Raji (cell line): ENCODE data around the gene RALGPS1.

Experiments
- POLR2A ChIP-seq: IDR thresholded peaks from 2 replicates; pipeline ENCODE4 v1.6.1; 2011; ENCODE audit warnings: low read depth, low read length, control low read depth; ENCODE audit not compliant: insufficient read depth

The RALGPS1 gene

DNA sequence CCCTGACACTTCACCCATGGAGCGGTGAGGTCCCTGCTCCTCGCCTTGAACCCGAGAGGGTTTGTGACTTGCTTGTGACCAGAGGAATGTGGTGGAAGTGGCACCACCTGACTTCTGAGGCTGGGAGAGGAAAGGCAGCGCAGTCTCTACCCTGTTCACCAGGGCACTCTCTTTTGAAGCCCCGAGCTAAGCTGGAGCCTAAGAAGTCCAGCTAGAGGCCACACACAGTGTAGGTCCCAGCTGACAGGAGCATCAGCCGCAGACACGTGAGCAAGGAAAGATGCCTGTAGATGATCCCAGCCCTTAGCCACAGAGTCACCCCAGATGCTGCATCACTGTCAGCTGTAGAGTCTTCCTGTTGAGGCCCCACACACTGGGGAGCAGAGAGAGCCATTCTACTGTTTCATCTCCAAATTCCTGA, 209.5 kb downstream of the RALGPS1 start:
- TF ChIP-seq POLR2A, result no peak

DNA sequence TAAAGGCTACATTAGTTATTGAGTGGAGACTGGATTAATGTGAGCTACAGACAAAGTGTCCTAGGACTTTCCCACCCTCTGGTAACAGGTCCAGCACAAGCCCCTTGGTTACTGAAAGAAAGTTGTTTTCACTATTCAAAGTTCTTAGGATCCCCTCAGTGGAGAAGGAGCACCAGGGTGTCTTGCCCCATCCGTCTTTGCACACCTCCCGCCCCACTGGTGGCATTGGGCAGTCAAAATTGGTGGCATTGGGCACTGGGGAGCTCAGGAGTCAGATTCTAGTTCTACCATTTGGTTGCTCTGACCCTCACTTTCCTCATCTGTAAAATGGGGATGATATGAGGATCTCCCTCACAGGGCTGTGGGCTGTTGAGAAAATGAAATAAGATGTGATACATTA, 210.2 kb downstream of the RALGPS1 start:
- TF ChIP-seq POLR2A, result no peak

DNA sequence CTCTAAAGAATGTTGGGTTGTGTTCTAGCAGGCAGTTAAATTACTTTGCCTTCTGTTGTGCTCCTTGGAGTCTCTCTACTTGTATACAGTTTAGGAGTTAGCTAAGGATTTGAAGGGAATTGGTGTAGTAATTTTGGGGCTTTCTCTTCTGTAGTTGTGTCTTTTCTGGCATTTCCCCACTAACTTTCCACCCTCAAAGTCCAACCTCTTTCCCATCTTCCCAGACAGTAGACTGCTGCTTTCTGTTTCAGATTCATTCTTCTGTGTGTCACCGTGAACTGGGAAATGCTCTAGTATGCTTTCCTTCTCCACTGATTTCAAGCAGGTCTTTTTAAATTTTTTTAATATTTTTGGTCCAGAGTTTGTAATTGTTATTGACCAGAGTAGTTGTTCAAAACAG, 212.4 kb downstream of the RALGPS1 start:
- TF ChIP-seq POLR2A, result no peak

DNA sequence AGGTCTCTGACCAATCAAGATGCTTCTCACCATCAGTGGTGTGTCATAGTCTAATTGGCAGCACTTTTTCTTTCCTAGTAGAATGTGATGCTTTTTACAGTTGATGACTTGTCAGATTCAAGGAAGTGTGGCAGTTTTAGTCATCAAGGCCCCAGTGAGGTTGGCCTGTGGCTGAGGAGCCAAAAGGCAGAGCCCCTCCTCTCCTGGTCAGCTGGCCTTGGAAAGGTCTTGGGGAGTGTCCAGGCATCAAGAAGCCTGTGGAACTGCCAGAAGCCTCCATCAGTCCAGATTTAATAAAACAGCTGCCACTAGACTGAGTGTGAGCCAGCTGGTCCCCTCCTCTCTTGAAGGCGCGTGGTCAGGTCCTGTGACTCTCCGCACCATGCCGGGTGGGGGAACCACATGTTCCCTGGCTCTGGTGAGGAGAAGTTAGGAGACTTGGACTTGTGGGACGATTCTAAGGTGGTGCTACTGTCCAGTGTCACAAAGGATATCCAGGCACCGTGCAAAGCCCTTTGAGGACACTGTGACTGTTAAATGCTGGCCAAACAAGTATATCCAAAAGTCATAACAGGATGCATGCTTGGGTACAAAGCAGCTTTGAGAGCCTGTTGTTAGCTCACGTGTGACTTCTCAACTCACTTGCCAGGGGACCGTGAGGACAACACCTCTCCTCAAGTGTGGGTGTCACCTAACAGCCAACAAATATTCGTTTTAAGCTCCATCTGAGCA, 213.9 kb downstream of the RALGPS1 start:
- TF ChIP-seq POLR2A, result no peak

DNA sequence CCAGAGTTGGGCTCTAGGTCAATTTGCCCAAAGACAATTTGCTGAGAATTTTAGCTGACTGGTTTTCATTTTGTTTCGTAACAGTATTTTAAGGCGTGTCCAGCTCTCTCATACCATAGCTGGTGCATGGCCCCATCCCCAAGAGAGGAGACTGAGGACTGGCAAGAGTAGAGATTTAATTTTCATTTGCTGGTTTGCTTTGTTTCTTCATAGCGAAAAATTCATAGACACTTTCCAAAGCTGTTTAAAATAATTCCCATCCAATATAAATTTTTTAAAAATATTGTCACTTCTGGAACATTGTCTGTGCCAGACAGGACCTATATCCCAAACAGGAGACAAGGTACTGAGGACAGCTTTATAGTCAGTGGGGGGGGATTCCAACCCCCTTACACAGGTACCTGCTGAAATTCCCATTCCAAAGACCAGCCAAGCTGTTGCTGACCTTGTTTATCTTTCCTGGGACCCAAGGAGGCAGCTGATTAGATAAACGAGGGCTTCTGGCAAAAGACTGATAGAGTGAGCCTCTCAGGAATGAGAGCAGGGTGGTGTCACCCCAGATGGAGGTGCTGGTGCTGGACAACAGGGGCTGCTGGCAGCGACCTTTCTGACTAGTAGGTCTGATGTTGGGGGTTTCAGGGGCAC, 214.6 kb downstream of the RALGPS1 start:
- TF ChIP-seq POLR2A, result no peak

DNA sequence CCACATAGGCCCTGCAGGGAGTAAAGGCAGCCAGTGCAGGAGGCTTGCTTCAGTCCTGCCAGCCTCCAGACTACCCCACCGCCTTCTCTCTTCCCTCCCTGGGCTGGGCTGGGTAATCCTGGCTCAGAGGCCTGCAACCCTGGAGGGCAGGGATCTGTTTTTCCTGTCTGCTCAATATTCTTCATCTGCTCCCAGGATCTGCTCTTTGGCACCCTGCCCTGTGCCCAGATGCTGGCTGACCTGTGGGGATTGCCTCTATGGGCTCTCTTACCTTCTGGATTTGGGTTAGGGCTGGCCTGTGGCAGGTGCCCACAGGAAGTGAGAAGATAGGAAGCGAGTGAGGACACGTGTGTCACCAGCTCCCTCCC, 215.1 kb downstream of the RALGPS1 start:
- TF ChIP-seq POLR2A, result no peak

DNA sequence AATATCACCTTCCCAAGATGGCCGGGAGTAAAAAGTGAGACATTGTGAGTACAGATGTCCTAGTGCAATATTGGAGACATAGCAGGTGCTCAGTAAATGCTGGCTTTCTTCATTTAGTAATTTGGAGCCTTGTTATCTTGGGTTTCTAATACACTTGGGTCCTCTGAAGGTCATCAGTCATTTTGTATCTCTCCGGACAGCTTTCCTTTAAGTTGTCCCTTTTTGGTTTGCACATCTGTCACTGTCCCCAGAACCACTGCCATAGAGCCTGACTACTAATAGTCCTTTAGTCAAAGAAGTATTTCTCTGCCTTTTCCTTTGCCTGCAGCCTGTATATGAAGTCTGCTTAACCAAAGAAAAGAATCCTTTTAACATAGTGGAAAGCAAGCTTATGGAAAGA, 215.7 kb downstream of the RALGPS1 start:
- no peak for TF ChIP-seq POLR2A

DNA sequence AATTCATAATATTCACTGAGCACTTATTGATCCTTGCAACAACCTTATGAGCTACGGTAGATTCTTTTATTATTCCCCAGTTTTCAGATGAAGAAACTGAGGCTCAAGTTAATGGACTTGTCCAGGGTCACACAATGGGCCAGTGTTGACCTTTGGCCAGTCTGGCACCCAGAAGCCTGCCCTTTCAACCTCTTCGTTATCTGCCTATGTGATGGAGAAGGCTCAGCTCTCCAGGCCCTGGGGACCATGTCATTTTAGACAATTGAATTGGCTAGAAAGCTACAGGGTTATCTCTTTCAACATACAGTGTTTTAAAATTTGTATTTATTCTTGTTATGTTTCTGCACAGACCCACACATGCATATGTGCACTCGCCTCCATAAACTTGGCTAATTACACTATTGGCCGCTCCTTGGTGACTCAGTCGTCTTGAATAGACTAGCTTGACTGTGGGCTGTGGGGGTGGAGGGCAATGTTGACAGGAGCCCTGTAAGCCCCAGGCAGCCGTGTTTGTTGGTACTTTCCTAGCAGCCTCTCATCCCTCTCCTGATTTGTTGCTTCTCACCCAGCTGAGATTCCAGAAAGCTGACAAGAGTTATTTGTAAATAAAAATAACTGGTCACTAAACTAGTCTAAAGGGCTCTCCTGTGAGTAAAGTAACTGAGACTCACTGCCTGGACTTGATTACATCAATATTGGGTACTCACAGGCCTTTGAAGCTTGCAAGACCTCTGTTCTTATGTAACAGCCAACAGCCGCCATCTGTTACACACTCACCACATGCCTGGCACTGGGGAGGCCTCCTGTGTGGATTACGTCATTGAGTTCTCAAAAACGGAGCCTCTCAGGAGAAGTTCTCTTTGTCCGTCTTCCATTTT, 216.3 kb downstream of the RALGPS1 start:
- no peak for TF ChIP-seq POLR2A

DNA sequence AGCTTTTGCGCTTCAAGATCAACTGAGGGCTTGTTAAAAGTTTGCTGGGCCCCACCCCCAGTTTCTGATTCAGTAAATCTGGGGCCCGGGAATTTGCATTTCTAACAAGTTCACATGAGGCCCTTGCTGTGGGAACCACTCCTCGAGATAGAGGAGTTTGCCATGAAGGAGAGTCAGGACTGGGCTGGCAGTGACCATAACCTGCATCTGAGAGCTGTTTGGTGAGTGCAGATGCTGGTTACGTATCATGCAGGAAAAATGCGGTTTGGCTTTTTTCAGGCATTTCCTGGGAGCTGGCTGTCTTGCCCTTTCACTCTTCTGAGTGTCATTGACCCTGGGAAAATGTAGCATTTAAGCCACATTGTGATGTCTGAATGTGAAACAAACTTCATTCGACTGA, 217.3 kb downstream of the RALGPS1 start:
- no peak for TF ChIP-seq POLR2A

DNA sequence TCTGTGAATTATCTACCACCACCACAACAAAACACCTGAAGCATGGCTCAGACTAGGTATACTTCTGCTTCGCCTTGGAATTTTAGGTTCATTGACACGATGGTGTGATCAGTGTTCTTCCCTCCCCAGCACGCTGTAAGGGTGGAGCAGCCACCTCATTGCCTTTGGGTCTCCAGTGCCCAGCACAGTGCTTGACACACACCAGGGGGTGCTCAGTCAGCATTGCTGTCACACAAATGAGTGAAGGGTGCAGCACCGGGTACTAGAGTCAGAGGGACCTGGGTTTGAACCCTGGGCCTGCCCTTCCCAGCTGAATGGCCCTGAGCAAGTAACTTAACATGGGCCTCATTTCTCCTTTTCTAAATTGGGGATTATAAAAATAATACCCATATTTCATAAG, 217.8 kb downstream of the RALGPS1 start:
- TF ChIP-seq POLR2A, result no peak

DNA sequence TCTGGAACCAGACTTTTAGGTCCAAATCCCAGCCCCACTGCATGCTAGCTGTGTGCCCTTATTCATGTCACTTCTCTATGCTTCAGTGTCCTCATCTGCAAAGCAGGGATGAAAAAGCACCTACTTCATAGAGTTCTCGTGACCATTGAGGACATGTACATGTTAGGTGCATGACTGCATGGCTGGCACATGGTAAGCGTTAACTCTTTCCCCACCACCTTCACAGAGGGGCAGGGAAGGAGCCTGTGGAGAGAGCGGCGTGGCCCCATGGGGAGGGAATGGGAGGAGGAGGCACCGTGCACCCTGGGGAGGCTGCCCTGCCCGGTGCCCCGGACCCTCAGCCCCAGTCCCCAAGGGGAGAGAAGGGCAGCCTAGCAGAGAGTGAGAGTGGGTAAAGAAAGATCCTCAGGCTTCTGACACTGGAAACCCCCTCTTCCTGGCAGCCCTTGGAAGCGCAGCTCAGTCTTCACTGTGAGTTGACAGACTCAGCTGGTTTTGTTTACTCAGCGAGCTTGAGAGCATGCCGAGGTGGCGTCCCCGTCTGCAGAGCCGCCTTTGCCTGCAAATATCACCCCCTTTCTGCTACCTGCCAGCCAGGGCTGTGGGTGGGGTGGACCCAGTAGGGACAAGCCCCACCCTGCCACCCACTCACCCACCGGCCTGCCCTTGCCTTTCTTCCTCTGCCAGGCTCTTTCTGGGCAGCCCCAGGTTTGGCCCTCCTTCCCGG, 218.5 kb downstream of the RALGPS1 start:
- no peak for TF ChIP-seq POLR2A

DNA sequence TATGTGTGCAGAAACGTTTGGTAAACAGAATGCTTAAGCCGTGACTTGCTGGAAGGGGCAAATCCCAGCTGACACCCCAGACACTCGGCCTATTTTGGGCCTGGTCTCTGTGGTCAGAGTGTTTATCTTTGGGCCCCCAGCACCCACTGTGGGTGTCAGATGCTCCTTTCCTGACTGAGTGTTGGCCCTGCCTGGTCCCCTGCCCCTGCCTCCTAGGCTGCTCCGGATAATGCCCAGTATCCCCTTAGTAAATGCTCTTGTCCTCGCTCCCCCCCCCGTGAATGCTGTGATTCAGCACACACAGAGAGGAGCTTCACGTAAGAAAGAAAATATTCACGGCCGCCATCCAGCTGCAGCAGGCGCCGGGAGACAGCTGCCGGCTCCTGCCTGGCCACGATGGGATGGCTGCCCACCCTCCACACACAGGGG, 219.2 kb downstream of the RALGPS1 start:
- TF ChIP-seq POLR2A, result no peak

DNA sequence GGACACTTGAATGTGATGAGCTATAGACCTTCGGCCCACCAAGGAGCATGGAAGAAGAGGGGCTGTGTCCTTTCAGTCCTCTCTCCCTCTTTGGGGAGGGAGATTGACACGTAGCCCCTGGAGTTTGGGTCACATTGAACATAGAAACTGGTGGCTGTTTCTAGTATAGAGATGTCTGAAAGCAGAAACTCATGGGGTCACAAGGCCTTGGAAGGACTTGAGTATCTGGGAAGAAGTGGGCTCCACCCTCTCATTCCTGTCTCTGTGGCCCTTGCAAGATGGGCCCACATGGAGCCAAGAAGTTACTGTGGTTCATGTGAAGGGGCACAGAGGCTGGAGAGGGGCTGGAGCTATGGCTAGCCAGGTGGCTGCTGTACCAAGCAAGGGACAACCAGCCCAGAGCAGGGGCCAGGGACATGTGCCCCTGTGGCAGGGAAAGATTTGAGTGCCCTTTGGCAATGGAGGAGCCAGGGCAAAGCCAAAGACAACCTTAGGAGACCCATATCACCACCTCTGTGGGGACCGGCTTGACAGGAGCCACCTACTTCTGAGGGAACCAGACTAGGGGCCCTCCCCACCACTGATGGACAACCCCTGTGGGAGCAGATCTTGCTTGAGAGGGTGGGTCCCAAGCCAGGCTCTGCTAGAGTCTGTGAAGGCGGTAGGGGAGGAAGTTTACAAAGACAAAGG, 220.6 kb downstream of the RALGPS1 start:
- TF ChIP-seq POLR2A, result no peak

DNA sequence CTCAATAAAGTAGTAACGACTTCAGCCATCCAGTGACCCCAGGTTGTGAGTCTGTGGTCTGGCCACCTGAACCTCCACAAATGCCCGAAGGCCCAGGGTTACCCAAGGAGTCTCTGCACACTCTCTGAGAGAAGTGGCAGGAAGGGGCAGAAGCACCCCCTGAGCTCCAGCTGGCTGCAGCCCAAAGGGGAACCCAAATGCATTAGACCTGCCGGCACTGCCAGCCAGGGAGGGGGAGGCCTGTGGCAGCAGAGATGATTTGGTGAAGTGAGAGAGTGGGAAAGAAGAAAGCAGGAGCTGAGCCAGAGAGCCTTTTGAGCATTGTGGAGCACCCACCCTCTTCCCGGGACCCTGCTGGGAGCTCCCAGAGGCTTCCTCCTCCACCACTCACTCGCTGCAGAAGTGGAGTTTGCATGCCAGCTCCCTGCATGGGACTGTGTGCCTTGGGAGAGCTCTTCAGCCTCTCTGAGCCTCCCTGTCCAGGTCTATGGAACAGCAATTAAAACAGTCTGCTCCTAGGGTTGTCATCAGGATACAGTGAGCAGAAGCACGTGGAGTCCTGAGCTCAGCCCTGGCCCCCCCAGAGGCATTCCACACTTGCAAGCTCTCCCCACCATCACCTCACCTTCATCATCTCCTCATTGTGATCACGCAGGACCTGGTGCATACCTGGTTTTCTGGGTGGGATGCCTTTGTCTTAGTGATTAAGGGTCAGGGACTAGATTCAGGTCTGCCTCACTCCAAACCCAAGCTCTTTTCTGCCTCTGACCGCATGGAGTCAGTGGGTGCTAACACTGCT, 221.7 kb downstream of the RALGPS1 start:
- no peak for TF ChIP-seq POLR2A
